GM04504 (cell line): Measurements from ENCODE around the gene HDLBP.
"Not testable (repeated sequence)": the region's sequence is repeated elsewhere in the genome, so short reads cannot be mapped to it uniquely, and the experiment has no call there.

Experiments
- DNase-seq: peaks from one replicate; pipeline ENCODE4 v3.0.0-alpha.2; 2012; ENCODE audit warnings: low read depth

HDLBP gene

DNA sequence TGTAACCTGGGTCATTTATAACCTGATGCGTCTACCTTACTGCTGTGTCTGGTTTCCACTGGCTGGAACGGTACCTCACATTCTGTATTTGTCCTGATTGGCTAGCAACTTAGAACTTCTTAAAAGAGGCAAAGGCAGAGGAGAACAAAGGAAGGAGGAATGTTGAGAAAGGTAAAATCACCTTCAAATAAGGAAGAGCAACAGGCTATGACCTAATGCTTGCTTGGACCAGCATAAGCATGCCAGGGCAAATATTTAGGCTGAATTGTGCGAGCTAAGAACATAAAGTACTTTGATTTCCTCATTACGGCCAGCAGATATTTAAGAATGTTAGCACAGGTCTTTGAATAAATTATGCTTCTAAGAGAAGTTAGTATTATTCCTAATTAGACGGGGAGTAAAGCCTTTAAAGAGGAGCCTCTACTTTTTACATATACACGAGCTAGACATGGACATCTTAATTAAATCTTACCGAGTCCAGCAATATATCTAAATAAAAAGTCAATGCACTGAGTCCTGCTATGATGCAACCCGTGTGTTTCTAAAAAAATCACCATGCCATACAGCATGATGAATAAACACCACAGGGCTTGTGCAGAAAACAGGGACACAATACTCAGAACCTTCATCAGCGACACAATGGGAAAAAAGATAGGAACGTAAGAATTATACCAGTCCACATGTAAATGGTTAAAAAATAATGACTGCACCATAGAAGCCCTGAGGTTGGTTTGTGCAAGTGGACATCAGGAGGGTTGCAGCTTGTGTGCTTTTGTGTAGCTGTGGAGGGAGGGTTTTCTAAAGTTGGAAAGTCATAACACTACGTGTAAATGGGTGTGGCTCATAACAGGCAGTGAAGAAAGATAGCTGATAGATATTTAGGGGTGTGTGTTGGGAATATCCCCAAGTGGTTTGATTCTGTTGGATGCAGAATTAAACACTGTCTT, 14.5 kb upstream of the HDLBP start:
- DNase-seq: no peak

DNA sequence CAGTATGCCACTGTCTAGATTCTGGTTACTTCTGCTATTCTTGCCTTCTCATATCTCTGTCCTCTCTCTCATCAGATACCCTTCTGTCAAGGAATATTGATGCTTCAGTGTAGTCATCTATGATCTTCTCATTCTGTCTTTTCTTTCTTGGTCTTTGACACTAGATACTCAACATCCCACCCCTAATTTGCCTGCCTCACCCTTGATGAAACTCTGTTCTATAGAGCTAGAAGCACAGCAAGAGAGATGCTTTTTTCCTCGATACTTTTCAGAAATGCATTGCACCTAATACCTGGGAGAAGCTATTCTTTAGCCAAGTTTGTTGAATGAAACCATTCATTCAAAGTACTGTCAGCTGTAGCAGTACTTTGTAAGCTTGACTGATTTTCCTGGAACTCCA, 9.8 kb upstream of the HDLBP start:
- DNase-seq: no peak

DNA sequence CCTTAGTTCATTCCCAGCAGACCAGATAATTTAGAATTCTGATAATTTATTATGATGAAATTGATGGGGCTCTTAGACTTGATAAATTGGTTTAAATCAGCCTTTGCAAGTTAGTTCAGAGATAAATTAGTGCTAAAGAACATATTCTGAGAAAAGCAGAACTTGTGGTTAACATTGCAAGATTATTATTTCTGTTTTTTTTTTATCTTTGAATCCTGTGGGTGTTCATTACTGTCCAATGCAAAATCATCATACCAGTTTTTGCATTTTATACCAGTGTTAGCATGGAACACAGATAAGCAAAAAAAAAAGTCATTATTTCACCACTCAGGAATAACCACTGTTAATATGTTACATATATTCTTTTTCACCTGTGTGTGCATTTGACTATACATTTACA, 9.3 kb upstream of the HDLBP start:
- DNase-seq: no peak

DNA sequence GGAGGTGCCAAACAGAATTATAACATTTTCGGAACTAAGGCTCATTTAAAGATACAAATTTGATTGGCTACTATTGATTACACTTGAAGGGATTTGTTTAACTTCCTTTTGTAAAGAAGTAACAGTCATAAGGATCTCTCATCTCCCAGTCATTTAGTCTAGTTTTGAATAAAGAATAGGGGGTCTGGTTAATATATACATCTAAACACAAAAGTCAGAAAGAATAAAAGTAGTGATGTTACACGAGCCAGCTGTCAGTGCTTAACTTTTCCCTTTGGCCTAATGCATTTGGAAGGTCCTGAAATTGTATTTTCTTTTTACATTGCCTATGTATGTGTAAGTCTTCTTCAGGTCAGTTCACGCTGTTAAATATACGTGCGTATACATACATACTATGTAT, 8.3 kb upstream of the HDLBP start:
- no peak for DNase-seq

DNA sequence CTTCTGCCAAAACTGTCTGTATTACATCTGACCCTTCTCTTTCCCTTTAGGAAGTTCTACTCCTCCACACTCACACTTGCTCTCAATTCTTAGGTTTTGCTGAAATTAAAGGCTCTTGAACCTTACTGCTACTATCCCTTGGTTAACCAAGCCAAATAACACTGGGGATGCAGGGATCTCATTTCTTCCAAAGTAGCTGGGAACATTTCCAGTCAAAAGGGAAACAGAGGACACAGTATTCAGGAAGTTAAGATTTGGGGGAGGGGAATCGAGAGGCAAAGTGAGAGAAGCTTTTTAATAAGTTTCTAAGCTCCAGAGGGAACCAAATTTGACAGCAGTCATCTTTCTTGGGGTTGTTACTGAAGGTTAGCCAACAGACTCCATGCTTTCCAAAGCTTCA, 6.4 kb upstream of the HDLBP start:
- DNase-seq: no peak

DNA sequence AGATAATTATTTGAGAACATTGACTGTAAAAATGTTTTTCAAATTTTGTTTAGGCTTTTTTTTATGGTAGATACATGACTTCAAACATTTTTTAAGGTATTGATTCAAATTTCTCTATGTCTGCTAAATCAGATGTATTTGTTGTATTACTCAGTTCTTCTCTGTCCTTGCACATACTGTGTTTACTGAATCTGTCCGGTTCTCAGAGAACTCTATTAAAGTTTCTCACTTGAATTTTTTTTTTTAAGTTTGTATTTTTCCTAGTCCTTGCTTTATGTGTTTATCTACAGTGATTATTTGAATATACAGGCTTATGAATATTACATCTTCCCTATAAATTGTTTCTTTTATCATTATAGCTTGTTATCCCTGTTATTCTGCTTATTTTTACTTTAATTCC, 5.6 kb upstream of the HDLBP start:
- DNase-seq: no peak

DNA sequence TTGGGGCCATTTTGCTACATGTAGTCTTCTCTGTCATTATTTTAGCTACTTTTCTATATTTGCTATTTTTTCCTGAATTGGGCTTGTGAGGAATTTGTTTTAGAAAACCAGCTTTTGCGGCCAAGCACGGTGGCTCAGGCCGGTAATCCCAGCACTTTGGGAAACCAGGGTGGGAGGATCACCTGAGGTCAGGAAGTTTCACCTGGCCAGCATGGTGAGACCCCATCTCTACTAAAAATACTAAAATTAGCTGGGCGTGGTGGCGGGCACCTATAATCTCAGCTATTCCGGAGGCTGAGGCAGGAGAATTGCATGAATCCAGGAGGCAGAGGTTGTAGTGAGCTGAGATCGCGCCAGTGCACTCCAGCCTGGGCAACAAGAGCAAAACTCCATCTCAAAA, 4.9 kb upstream of the HDLBP start:
- DNase-seq: no peak

DNA sequence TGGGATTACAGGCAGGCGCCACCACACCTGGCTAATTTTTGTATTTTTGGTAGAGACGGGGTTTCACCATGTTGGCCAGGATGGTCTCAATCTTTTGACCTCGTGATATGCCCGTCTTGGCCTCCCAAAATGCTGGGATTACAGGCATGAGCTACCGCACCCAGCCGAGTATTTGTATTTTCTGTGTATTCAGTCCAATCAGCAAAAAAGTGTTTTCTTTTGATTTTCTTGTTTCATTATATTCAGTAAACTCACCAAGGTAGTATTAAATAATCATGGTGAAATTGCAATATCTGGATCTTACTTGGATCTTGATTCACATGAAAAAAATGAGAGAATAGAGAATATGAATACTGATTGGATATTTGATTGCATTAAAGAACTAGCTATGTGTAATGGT, 3.4 kb upstream of the HDLBP start:
- not testable (repeated sequence) for DNase-seq

DNA sequence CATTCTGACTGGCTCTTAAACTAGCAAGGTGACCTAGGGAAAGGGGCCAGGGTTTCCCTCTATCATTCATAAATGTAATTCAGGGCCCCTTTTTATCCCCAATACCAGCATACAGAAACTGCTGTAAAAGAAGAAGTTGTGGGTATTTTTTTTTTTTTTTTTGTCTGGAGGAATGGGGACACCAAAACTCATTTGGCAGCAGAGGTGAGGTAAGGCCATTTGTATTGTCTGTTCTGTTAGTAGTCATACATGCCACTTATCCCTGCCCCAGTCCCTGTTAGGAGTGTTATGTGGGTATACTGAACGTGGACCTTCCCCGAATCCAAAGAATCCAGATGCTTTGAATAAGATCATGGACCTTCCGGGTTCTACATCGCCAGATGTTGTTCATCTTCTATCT, 1.9 kb upstream of the HDLBP start:
- DNase-seq: no peak

DNA sequence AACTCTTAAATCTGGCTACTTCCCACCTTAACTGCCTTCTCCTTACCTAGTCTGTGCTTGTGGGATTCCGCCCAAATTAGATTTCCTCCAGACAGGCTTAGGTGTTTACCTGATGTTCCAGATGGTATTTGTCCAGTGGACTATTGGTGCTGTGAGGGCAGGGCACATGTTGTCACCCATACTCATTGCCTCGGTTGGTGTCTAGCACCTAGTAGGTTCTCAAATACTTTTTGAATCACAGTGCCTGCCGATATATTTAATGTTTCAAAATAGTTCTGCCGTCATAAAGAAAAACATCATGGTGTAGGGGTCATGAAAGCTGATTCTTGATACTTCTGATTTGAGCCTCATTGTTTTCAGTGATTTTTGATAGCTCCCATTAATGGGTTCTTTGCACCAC, 1.4 kb upstream of the HDLBP start:
- DNase-seq: no peak

DNA sequence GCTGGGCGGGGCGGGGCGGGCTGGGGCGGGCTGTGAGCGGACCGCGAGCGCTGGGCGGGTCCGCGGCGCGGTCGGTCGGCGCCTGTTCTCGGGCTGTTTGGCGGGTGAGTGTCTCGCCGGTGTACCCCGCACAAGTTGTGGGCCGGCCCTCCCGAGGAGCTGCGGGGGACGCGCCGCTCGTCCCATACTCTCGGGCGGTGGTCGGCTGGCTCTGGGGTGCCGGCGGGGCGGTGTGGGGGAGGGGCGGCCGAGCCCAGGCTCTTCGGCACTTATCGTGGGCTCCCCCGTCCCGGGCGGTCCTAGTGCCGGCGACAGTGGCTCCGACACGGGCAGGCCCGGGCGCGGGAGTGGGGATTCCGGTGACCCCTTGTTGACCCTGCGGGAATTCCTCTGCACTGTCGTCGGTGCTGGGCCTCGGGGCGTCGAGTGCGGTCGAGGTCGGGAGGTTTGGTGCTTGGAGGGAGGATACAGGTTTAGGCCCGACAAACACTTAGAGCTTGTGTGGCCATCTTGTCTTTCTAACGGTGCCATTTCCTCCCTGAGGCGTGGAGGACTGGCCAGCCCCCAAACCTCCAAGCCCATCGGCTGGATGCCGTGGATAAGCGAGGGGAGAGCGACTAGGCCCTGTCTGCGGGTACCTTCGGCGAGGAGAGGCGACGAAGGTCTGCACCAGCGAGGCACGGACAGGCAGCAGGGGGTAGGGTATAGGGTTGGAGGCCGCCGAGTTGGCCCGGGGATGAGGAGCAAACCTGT, 583 bp upstream of the HDLBP start, which contains the start of gene SEPTIN2:
SEPTIN2 (plus strand) TSS at position 47 of the 753 bp plus-strand sequence. CDS start 8,308 bp downstream, outside the sequence.
- DNase-seq: peak; percentile 31

DNA sequence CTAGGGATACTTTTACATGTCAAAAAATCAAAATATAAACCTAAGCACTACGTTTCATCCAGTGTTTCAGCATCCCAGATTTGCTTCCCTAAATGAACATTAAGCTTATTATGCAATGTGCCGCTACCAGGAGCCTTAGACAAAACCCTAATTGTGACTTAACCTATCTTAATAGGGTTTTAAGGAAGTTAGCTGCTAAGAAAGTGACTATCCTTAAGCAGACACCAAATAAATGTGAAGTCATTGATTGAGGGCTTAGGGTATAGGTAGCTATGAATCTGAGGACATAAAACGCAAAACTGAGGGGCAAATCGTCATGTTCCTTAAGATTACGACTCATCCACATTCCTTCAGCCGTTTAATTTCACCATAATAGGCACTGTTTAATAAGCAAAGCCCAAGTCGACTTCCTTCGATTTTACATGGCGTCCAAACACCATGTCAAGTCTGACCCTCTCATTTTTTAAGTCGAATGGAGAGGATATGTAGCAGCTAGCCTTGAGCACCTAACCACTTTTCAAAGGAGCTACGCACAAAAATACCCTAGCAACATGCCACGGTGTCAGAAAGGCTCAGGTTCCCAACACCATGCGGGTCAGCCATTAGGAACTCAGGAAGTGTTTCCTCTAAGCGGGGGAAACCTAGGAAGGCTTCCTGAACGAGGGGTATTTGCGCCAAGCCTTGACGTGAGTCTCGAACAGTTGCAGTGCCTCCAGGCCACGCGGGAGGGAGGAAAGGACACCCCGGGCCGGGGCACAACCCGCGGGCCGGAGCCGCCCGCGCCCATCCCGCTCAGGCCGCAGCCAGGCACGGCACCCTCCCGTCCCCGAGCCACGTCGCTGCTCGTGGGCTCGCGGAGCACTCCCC, 1.0 kb downstream of the HDLBP start:
- DNase-seq: no peak

DNA sequence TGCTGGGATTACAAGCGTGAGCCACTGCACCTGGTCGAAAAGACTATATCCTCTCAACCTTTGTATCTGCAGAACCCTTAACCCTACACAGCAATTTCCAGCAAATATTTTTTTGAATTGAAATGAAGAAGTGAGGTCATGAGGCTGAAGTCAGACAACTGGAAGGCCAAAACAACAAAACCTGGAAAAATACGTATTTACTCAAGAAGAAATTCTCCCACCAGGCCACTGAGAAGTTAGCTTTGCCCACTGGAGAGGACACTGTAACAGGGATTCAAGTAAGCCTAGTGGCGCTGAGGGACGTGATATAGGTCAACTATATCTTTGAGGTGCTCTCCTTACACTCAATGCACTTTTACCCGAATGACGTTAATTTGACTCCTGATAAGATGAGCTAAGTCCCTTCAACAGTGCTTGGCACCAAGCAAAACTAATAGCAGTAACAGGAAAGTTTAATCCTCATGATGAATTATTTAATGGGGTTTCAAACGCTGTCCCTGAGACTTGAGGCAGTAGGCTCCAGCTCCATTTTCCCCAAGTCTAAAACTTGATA, 1.9 kb downstream of the HDLBP start:
- no peak for DNase-seq

DNA sequence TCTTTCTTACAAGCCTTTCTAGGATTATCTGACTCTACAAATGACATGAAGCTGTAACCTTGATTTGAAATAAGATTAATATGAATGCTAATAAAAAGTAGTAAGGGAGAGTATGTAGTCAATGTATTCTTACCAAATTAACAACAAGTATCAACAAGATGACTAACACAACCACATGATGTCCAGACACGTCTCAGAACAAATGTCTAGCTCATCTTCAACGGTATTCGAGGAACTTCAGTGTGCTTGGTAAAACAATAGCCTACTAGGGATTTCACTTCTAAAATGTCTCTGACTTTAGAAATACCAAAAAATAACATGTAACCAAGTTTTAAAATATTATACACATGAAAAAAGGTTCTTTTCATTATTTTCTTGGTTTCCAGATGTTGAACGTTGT, 3.4 kb downstream of the HDLBP start:
- peak; percentile 35 for DNase-seq

DNA sequence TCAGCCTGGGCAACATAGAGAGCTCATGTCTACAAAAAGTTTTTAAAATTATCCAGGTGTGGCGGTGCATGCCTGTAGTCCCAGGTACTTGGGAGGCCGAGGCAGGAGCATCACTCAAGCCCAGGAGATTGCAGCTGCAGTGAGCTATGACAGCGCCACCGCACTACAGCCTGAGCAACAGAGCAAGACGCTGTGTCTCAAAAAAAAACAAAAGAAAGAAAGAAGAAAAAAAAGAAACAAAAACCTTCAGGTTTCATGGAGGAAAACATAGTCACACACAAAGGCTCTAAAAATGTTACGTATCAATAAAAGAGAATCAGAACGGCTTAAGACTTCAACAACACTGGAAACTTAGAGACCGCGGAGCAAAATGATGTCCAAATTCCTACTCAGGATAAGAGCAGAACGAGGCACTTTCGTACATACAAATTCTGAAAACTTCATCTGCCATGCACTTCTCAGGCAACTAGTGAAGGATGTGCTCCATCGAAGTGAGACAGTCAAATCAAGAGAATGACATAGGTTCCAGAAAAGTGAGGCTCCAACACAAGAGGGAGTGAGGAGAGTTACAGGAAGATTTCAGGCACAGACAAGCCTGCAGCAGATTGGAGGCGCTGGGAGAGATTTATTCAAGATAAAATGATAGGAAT, 4.4 kb downstream of the HDLBP start:
- no peak for DNase-seq

DNA sequence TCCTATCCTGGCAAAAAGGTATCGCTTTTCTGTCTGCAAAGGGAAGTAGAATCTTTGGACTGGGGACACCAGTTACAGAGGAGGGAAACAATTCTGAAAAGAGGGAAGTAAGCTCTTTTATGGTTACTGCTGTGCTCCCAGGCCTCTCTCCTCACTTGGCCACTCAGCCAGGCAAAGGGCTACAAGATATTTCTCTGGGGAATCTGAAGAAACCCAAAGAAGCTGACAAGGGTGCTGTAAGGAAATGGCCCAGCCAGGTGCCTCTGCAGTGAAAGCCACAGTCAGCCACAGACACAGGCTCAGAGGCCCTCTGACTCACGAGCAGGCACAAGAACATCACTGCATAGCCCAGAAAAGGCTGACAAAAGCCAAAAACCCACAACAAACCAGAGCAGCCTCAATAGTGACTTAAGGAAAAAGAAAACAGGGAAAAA, 5.8 kb downstream of the HDLBP start:
- no peak for DNase-seq

DNA sequence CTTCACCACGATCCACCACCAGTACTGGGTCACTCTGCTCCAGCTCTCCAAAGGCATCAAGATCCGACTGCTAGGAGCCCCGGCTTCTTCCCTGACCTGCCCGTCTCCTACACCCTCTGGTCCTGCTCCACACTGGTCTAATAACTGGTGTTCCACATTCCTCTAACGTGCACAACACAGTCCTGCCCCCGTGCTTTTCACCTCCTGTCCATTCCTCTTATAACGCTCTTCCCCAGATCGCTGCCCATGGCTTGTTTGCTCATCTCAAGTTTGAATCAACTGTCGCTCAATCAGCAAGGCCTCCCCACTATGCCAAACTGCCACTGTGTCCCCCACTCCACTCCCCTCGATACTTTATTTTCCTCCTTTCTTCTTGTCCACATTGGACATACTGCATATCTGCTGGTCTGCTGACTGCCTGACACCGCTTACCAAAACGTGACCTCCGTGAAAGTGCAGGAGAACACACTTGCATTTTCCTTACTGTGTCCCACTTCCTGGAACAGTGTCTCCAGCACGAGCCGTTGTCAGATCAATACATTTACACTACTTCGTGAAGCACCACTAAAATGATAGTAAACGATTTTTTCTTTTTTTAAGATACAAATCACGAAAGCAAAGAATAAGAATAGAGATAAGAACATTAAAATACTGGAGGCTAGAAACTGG, 6.5 kb downstream of the HDLBP start:
- DNase-seq: no peak

DNA sequence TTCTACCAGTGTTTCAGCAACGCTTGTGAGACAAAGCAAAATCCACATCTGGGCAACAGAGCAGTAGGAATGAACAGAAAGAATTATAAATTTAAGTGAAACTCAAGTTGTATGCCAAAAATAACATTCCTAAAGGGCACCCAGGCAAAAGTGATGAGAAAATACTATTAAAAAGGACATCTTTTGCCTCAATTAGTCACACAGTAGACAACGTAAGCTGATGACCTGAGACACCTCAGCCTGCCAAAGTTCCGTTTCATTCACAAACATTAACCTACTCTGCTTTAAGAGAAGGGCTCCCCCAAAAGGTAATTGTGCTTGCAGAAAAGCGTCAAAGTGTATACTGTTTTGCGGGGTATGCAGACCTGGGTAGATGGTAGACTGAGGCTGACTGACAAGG, 7.2 kb downstream of the HDLBP start:
- DNase-seq: no peak

DNA sequence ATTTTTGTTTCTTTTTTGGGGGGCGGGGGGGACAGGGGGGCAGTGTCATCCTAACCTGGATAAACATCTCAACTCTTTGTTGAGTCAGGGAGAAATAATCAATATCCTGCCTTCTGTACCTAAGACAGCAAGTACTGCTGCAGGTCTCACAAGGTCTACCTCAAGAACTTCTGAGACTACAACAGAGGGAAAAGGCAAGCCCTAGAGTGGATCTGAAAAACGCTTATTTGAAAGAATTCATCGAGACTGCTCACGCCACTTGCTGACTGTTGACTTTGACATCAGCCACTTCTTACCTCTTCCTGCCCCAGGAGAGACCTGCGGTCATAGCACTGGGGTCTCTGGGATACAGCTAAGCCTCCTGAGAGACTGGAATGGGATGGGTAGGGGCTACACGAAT, 8.4 kb downstream of the HDLBP start:
- DNase-seq: no peak

DNA sequence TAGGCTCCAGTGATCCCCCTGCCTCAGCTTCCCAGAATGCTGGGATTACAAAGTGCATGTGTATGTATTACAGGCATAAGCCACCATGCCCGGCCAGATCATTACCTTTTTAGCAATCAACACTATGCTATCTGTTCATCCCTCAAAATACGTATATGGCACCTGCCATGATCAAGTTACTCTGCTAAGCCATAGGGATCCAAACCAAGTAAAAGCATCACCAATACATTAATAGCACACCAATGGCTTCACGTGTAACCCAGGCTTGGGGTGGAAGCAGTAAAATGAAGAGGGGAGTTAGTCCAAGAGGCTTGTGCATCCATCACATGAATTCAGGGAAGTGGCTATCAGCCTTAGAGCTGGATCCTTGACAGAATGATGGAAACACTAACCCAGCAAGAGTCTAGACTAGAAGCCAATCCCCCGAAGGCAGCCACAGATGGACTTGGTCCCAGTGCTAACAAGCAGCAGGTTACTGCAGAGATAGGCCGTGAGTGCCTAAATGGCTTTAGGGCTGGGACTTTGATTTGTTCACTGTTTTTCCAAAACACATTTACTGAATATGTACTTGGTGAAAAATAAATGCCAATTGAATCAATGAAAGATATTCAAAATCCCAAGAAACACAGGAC, 11.3 kb downstream of the HDLBP start:
- DNase-seq: no peak
